ENCODE measurements around the gene MCRIP1. TPM values are rescaled to one million over a fixed set of nuclear protein-coding genes. Genes with fewer than 3 reads are reported as not detected.

Gene MCRIP1
- total RNA-seq, 1 donor from 2014 or later: 62.3 TPM

DNA sequence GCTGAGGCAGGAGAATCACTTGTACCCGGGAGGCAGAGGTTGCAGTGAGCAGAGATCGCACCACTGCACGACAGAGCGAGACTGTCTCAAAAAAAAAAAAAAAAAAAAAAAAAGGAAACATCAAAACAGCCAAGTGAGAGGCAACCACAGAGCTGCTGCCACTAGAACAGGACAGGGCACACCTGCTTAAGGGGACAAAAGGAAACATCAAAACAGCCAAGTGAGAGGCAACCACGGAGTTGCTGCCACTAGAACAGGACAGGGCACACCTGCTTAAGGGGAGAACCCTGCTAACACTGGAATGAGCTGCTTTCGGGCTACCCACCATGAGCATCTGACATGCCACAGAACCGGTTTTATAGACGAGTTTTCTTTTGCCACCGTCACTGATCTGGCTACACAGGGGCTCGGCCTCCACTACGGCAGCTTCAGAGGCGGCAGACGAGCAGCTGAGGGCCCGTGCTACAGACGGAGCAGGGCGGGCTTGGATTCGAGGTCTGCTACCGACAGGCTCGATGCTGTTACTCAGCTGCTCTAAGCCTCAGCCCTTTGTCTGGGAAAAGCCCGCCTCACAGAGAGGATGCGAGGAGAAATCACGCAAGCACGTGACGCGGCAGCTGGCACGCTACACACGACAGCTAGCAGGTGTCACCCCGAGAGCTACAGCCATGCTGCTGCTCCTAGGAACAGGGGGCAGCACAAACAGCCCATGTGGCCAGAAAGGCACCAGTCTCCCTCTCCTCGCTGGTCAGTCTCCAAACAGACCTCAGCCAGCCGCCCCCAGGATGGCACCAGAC lies 25.3 kb upstream of the MCRIP1 start:
- intact Hi-C loops (cut with micrococcal nuclease): no loop called here
- no peak for DNase-seq (ENCODE audit: low spot score)
- Mint-ChIP-seq H3K36me3 (ENCODE audit: low read depth) (peaks cover 23% of the 10 kb centered on the region), H3K4me1 (ENCODE audit: low read depth) (peaks cover 30% of the 10 kb centered on the region), H3K27ac (no peak overlapping the region), H3K4me3 (peak overlapping the region; percentile 93), H3K9me3 (no peaks in the 10 kb centered on the region), H3K27me3 (ENCODE audit: insufficient read depth) (peaks cover 3% of the 10 kb centered on the region)

DNA sequence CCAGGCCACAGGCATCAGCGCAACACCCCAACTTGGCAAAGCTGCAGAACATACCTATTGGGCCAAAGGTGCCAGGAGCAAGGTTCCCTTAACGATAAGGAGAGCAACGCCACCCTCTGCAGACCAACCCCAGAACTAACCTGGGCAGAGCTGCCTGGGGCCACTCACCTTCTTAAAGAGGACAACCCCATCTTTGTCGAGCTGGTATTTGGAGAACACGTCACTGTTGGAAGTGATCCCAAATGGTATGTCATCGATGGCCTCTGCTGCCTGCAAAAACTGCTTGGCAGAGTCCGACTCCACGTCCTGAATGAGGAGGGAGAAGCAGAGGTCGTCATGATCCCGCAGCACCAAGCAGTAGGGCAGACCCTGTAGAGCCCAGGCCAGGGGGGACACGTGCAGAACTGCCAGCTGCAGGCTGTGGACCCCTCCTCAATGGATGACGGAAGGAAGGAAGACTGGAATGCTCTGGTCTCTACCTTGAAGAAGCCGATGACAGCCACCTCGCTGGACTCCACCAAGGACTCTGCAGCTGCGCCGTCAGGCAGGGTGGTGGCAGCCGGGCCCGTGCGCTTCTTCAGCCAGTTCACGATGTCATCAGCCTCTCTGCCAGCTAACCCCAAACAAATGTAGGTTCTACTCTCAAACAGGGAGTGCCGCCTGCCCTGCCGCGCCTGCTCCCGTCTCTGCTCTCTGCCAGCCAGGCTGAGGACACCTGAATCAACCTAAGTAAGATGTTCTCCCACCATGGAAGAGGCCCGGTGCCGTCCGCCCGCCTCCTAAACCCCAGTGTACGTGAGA lies 22.1 kb upstream of the MCRIP1 start:
- peaks cover 31% of the 10 kb centered on the region for H3K36me3 Mint-ChIP-seq (ENCODE audit: low read depth)

DNA sequence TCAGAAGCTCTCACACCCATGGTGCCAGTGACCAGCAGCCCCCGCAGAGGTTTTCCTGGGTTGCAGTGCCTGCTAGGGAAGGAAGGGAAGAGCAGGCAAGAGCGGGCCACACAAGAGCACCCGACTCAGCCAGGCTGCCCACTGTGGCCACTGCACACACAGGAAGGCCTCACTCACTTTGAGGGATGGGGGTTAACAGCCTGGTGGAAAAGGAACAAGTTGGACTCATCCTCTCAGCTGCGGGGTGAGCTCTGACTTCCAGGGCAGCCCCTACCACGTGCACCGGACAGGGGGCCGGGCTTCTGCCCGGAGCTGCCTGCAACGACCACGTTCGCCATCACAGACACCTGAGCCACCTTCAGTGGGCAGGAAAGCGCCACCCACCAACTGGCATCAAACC lies 19.1 kb upstream of the MCRIP1 start:
- Mint-ChIP-seq H3K9me3 (no peaks in the 10 kb centered on the region), H3K4me1 (ENCODE audit: low read depth) (peaks cover 15% of the 10 kb centered on the region), H3K36me3 (ENCODE audit: low read depth) (peaks cover 18% of the 10 kb centered on the region), H3K27ac (no peak overlapping the region), H3K4me3 (no peak overlapping the region), H3K27me3 (ENCODE audit: insufficient read depth) (no peaks in the 10 kb centered on the region)
- DNase-seq (ENCODE audit: low spot score): no peak
- intact Hi-C loops (cut with micrococcal nuclease): no loop called here

More for the DNA sequence above, 22.1 kb upstream of the MCRIP1 start:
- no peak for DNase-seq (ENCODE audit: low spot score)
- no peak overlapping the region for H3K4me3 Mint-ChIP-seq
- H3K27ac Mint-ChIP-seq: no peak overlapping the region
- H3K9me3 Mint-ChIP-seq: no peaks in the 10 kb centered on the region
- H3K4me1 Mint-ChIP-seq (ENCODE audit: low read depth): peaks cover 28% of the 10 kb centered on the region
- no peaks in the 10 kb centered on the region for H3K27me3 Mint-ChIP-seq (ENCODE audit: insufficient read depth)
- intact Hi-C loops (cut with micrococcal nuclease): no loop called here

DNA sequence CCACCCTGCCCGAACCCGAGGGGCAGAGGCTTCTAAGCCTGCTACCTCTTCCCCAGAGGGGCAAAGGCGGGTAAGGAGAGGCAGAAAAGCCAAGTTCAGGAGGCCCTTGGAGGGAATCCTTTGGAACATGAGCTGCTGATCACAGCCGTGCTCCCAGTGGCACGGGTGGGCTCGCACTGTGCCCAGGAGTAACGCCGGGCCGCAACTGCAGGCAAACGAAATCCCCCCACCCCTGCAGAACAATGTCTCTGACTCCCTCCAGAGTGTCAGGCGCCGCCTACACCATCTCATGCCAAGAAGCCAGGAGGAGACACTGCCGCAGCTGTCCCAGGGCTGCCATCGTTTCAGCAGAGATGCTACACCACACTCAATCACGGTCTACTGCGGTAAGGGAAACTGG lies 18.3 kb upstream of the MCRIP1 start:
- H3K27me3 Mint-ChIP-seq (ENCODE audit: insufficient read depth): no peaks in the 10 kb centered on the region

DNA sequence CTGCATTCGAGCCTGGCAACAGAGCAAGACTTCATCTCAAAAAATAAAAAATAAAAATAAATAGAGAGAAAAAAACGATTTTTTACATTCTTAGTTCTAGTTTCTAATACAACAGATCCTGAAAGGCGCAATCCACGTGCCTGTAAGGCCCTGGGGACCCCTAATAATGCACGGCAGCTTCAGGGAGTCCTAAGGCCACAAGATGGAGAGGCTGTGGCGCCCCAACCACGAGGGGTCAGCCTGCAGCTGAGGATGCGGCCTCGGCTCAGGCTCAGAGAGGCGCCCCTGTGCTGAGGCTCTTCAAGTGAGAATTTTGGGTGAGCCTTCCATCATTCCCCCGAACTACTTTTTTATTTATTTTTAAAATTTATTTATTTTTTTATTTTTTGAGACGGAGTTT lies 16.4 kb upstream of the MCRIP1 start:
- Mint-ChIP-seq H3K4me3 (no peak overlapping the region), H3K27ac (no peak overlapping the region), H3K9me3 (no peaks in the 10 kb centered on the region)

More for the DNA sequence above, 18.3 kb upstream of the MCRIP1 start:
- Mint-ChIP-seq H3K4me3 (no peak overlapping the region), H3K9me3 (no peaks in the 10 kb centered on the region), H3K27ac (no peak overlapping the region), H3K4me1 (ENCODE audit: low read depth) (peaks cover 15% of the 10 kb centered on the region), H3K36me3 (ENCODE audit: low read depth) (peaks cover 21% of the 10 kb centered on the region)
- intact Hi-C loops (cut with micrococcal nuclease): no loop called here
- DNase-seq (ENCODE audit: low spot score): no peak

GRCh38 chr17:81846743-81847689 lies 13.9 kb upstream of the MCRIP1 start:
- DNase-seq (ENCODE audit: low spot score): no peak
- Mint-ChIP-seq H3K27me3 (ENCODE audit: insufficient read depth) (no peaks in the 10 kb centered on the region), H3K27ac (no peak overlapping the region), H3K4me1 (ENCODE audit: low read depth) (peaks cover 6% of the 10 kb centered on the region), H3K36me3 (ENCODE audit: low read depth) (peaks cover 29% of the 10 kb centered on the region), H3K9me3 (no peaks in the 10 kb centered on the region), H3K4me3 (no peak overlapping the region)
- intact Hi-C loops (cut with micrococcal nuclease): no loop called here

More for the DNA sequence above, 16.4 kb upstream of the MCRIP1 start:
- Mint-ChIP-seq H3K36me3 (ENCODE audit: low read depth) (peaks cover 27% of the 10 kb centered on the region), H3K4me1 (ENCODE audit: low read depth) (peaks cover 10% of the 10 kb centered on the region), H3K27me3 (ENCODE audit: insufficient read depth) (no peaks in the 10 kb centered on the region)
- DNase-seq (ENCODE audit: low spot score): no peak
- intact Hi-C loops (cut with micrococcal nuclease): no loop called here

- H3K4me3 Mint-ChIP-seq: no peak overlapping the region
- H3K27me3 Mint-ChIP-seq (ENCODE audit: insufficient read depth): no peaks in the 10 kb centered on the region
- H3K27ac Mint-ChIP-seq: no peak overlapping the region
- H3K4me1 Mint-ChIP-seq (ENCODE audit: low read depth): peaks cover under 1% of the 10 kb centered on the region
- no peaks in the 10 kb centered on the region for H3K9me3 Mint-ChIP-seq
- intact Hi-C loops (cut with micrococcal nuclease): no loop called here
- no peak for DNase-seq (ENCODE audit: low spot score)
- H3K36me3 Mint-ChIP-seq (ENCODE audit: low read depth): peaks cover 20% of the 10 kb centered on the region
These were observed 13.0 kb upstream of the MCRIP1 start for GRCh38 chr17:81845881-81846742.

DNA sequence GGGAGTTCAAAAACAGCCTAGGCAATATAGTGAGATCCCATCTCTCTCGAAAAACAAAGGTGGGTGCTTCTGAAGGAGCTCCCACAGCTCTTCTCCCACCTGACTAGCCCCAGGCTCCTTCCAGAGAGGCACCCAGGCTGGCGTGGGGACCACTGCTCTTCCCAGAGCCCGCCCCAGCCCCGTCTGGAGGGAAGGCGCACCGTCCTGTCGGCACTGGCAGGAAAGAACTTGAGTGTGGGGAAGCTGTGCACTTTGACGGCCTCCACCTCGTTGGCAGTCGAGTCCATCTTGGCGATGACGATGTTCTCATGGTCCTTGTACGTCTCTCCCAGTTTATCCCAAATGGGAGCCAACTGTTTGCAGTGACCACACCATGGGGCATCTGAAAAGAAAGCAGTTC lies 12.3 kb upstream of the MCRIP1 start:
- H3K4me1 Mint-ChIP-seq (ENCODE audit: low read depth): no peaks in the 10 kb centered on the region
- H3K27ac Mint-ChIP-seq: no peak overlapping the region
- H3K27me3 Mint-ChIP-seq (ENCODE audit: insufficient read depth): no peaks in the 10 kb centered on the region
- H3K9me3 Mint-ChIP-seq: no peaks in the 10 kb centered on the region
- intact Hi-C loops (cut with micrococcal nuclease): no loop called here
- DNase-seq (ENCODE audit: low spot score): no peak
- peaks cover 20% of the 10 kb centered on the region for H3K36me3 Mint-ChIP-seq (ENCODE audit: low read depth)
- H3K4me3 Mint-ChIP-seq: no peak overlapping the region

- Mint-ChIP-seq H3K4me3 (no peak overlapping the region), H3K9me3 (no peaks in the 10 kb centered on the region), H3K36me3 (ENCODE audit: low read depth) (peaks cover 20% of the 10 kb centered on the region), H3K27ac (no peak overlapping the region), H3K4me1 (ENCODE audit: low read depth) (no peaks in the 10 kb centered on the region), H3K27me3 (ENCODE audit: insufficient read depth) (no peaks in the 10 kb centered on the region)
- intact Hi-C loops (cut with micrococcal nuclease): no loop called here
- DNase-seq (ENCODE audit: low spot score): no peak
These were observed 11.8 kb upstream of the MCRIP1 start for GRCh38 chr17:81844887-81845286.

DNA sequence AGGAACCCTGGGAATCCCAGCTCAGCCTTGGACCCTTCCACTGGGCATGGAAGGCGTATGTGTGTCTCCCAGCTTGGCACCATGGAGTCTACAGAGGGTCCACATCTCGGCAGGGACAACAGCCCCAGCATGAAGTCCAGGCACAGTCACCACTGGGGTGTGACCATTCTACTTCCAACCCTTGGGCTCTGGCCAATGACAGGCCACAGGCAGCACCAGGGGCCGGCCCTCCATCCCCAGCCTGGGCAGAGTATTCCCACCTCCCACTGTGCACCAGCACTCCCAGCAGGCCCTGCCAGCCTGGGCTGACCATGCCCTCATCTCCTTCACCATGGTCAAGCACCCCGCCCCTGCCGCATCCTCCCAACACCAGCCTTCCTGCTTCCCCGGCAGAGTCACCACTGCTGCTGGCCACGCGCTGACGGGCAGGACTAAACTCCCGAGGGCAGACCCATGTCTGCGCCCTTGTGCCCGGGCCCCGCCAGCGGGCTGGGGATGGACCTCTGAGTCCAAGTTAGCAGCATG lies 11.3 kb upstream of the MCRIP1 start:
- no peaks in the 10 kb centered on the region for H3K27me3 Mint-ChIP-seq (ENCODE audit: insufficient read depth)
- H3K27ac Mint-ChIP-seq: no peak overlapping the region
- H3K4me3 Mint-ChIP-seq: no peak overlapping the region
- no peaks in the 10 kb centered on the region for H3K4me1 Mint-ChIP-seq (ENCODE audit: low read depth)
- peaks cover 20% of the 10 kb centered on the region for H3K36me3 Mint-ChIP-seq (ENCODE audit: low read depth)
- intact Hi-C loops (cut with micrococcal nuclease): no loop called here
- no peaks in the 10 kb centered on the region for H3K9me3 Mint-ChIP-seq
- DNase-seq (ENCODE audit: low spot score): no peak

- H3K27ac Mint-ChIP-seq: no peak overlapping the region
- no peaks in the 10 kb centered on the region for H3K27me3 Mint-ChIP-seq (ENCODE audit: insufficient read depth)
- intact Hi-C loops (cut with micrococcal nuclease): no loop called here
- no peak overlapping the region for H3K4me3 Mint-ChIP-seq
- no peaks in the 10 kb centered on the region for H3K9me3 Mint-ChIP-seq
- H3K36me3 Mint-ChIP-seq (ENCODE audit: low read depth): peaks cover 20% of the 10 kb centered on the region
- no peaks in the 10 kb centered on the region for H3K4me1 Mint-ChIP-seq (ENCODE audit: low read depth)
- DNase-seq (ENCODE audit: low spot score): no peak
These were observed 10.7 kb upstream of the MCRIP1 start for GRCh38 chr17:81843713-81844326.

Data from activated T-helper 1 cell treated with anti-CD3 and anti-CD28 coated beads, Interleukin-12 subunit alpha, Interleukin-12 subunit beta, Interleukin-2, Interleukin-4 antibody, amounts not matched to agents 30 ng/mL and 10 ng/mL and 1 ng/mL, durations not matched to agents 14 hours and 24 hours and 36 hours (primary cell).